NCI-H1092 (cell line): Measurements from ENCODE around the gene AFM.
"Not testable (repeated sequence)": the region's sequence is repeated elsewhere in the genome, so short reads cannot be mapped to it uniquely, and the experiment has no call there.

Source experiments
- DNase-seq: peaks from one replicate; lab custom pipeline; 2025; lab: John Stamatoyannopoulos, UW

AFM gene

GRCh38 chr4:73507541-73507940, 26.0 kb downstream of the AFM start:
- DNase-seq: no peak

DNA sequence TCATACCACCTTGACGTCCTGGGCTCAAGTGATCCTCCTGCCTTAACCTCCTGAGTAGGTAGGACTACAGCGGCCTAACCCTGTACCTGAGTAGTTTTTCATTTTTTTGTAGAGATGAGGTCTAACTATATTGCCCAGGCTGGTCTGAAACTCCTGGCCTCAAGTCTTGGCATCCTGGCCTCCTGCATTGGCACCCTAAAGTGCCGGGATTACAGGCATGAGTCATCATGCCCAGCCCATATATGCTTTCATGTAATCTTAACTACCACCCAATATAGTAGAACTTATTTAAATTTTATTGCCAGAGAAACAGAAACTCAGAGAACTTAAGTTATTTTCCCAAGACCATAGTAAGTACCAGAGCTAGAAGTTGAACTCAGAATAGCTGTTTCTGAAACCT, 27.1 kb downstream of the AFM start:
- DNase-seq: no peak

DNA sequence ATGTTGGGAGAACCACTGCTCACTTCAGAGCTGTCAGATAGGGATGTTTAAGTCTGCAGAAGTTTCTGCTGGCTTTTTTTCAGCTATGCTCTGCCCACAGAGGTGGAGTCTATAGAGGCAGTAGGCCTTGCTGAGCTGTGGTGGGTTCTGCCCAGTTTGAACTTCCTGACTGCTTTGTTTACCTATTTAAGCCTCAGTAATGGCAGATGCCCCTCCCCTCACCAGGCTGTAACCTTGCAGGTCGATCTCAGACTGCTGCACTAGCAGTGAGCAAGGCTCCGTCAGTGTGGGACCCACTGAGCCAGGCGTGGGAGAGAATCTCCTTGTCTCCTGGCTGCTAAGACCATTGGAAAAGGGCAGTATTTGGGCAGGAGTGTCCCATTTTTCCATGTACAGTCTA, 36.8 kb downstream of the AFM start:
- no peak for DNase-seq

GRCh38 chr4:73520821-73521220, 39.3 kb downstream of the AFM start:
- no peak for DNase-seq

DNA sequence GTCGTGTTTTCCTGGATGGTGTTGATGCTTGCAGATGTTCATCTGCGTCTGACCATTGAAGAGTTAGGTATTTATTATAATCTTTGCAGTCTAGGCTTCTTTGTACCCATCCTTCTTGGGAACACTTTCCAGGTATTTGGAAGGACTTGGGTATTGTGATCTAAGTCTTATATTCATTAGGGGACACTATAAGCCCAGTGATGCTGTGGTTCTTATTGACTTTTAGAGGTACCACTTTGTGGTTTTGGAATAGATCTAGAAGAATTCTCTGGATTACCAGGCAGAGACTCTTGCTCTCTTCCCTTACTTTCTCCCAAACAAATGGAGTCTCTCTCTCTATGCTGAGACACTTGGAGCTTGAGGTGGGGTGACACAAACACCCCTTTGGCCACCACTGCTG, 41.6 kb downstream of the AFM start:
- peak; percentile 6 for DNase-seq

GRCh38 chr4:73525611-73526010, 44.1 kb downstream of the AFM start:
- DNase-seq: no peak

GRCh38 chr4:73527196-73527595, 45.7 kb downstream of the AFM start:
- DNase-seq: no peak

DNA sequence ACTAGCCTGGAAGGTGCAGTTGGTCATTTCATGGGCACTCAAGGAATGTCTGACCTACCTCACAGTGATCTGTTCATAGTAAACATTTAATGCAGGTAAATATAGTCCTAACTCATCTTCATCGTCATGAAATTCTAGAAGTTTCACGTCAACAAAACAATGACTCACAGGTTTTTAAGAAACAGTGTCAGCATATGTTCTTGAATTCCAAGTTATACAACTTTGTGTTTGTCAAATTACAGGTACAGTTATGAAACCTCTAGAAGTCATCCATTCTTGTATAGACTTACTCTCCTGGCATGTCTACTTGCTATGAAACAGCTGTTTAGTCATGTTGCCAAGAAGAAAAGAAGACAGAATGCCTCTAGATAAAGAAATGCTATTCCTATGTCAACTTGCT, 46.6 kb downstream of the AFM start:
- no peak for DNase-seq

GRCh38 chr4:73533515-73534422, 52.2 kb downstream of the AFM start:
- no peak for DNase-seq

DNA sequence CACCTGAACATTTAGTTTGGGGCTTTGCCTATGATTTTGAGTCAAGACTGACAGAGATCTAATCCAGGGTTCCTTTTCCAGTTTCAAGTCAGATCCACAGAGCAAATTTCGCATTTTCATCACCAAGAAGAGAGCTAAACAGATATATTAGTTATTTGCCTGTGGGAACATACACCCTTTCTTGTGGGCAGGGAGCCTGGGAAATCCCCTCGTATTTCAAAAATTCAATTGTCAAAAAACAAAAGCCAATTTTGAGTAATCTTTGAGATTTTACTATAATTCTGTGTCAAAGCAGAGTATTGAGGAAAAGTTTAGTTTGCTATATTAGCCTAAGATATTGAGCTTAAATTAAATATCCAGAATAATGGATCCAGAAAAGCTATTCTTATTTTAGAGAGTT, 56.6 kb downstream of the AFM start:
- DNase-seq: no peak

- DNase-seq: no peak
Observed at GRCh38 chr4:73539386-73539785, 57.8 kb downstream of the AFM start.

DNA sequence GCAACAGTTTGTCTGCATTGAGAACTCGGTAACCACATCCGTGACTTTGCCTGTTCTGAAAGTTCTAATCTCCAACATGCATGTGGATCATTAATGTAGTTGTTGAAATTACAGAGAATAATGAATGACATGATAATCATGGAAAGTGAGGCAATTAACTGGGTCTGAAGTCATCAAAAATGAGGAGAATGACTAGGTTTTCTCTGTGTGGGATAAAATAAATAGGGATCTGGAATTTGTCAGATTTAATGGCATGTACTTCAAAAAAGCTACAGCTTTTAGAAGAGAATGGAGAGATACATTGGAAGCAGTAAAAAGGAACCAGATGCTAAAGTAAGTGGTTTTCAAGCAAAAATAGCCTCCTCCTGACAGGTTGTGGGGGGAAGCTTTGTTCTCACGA, 59.3 kb downstream of the AFM start:
- no peak for DNase-seq

GRCh38 chr4:73541251-73541650, 59.7 kb downstream of the AFM start:
- DNase-seq: no peak

DNA sequence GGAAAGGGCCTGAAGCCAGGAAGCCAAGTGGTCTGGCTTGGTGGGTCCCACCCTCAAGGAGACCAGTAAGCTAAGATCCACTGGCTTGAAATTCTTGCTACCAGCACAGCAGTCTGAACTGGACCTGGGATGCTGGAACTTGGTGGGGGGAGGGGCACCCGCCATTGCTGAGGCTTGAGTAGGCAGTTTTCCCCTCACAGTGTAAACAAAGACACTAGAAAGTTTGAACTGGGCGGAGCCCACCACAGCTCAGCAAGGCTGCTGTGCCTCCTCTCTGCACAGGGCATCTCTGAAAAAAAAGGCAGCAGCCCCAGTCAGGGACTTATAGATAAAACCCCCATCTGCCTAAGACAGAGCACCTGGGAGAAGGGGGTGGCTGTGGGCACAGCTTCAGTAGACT, 63.1 kb downstream of the AFM start:
- no peak for DNase-seq

DNA sequence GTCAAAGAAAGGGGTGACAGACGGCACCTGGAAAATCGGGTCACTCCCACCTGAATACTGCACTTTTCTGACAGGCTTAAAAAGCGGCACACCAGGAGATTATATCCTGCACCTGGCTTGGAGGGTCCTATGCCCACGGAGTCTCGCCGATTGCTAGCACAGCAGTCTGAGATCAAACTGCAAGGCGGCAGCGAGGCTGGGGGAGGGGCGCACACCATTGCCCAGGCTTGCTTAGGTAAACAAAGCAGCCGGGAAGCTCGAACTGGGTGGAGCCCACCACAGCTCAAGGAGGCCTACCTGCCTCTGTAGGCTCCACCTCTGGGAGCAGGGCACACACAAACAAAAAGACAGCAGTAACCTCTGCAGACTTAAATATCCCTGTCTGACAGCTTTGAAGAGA, 69.3 kb downstream of the AFM start:
- DNase-seq: not testable (repeated sequence)
